ENCODE measurements around the gene SLC9C1.

The SLC9C1 gene

GRCh38 chr3:112101916-112102315 lies 192.1 kb downstream of the SLC9C1 start:
- DNase-seq: no peak

DNA sequence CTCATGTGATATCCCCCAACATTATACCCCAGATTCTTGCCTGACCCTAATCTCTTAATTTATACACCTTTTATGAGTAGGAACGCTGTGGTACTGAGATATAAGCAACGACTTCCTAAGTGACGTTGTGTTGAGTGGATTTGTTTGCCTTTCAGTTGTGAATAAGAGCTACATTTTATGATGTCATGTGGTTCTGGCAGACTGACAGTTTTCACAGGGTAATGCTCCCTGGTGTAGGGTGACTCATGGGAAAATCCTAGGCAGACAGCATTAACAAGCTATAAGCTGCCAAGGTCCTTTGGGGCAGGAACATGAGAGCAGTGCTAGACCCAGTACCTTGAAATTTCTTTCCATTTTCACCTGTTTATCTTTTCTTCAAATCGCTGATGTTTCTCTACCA lies 196.6 kb downstream of the SLC9C1 start:
- no peak for DNase-seq

- no peak for DNase-seq
These were observed 197.8 kb downstream of the SLC9C1 start for GRCh38 chr3:112096176-112096575.

DNA sequence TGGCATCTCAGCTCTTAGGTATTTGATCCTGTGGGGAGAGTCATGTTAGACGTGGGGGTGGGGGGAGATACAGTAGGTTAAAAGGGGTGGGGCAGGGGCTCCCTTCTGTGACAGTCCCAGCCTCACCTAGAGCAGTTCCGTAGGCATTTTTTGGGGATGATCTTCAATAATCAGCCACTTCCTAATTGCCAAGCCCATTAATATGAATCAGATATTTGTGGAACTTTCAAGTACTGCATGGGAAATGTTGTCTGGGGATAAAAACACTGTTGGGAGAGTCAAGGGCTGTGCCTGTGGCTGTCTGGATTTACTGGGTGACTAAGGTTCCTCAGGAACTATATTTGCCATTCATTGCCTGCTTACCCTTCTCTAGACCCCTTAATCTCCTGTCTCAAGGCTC lies 198.3 kb downstream of the SLC9C1 start:
- no peak for DNase-seq

GRCh38 chr3:112093180-112093522 lies 200.9 kb downstream of the SLC9C1 start:
- no peak for DNase-seq

- no peak for DNase-seq
These were observed 201.4 kb downstream of the SLC9C1 start for GRCh38 chr3:112092496-112093179.

DNA sequence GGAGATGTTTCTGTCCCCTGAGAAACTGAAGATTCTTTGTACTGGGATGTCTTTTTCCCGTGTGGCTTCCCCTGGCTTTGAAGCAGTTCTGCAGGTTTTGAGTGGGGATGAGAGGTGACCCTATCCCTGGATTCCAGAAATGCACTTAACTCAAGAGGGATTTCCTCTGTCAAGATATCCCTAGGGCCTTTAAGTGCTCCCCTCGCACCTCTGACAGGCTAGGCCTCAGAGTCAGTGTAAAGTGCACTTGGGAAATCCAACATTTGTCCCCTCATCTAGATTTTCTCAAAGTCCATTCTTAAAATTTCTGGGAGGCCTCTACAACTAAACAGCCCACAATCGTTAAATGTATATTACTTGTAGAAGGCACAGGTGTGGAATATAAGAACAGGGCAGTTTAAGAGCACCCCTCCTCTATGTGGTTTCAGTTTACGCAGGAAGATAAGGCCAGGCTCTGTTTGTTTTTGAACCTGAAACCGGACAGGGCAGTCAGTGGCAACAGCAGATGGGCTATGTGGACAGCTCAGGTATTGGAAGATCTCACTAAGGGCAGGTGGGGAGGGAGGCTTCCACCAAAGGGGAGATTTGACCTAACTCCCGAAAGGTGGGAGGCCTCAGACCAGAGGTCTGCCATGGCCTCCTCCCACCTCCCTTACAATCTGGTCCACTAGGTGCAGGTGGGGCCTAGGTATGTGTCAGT lies 203.0 kb downstream of the SLC9C1 start:
- DNase-seq: no peak
